ENCODE results near the gene CSF3. TPM values are rescaled to one million over a fixed set of nuclear protein-coding genes. Genes with fewer than 3 reads are reported as not detected.

CSF3 gene
- total and polyA plus RNA-seq, 2 of the 13 experiments (the other 11 are each of a cell fraction or from before 2014, with no cell fraction given), result 0.09 TPM; not detected in 1

DNA sequence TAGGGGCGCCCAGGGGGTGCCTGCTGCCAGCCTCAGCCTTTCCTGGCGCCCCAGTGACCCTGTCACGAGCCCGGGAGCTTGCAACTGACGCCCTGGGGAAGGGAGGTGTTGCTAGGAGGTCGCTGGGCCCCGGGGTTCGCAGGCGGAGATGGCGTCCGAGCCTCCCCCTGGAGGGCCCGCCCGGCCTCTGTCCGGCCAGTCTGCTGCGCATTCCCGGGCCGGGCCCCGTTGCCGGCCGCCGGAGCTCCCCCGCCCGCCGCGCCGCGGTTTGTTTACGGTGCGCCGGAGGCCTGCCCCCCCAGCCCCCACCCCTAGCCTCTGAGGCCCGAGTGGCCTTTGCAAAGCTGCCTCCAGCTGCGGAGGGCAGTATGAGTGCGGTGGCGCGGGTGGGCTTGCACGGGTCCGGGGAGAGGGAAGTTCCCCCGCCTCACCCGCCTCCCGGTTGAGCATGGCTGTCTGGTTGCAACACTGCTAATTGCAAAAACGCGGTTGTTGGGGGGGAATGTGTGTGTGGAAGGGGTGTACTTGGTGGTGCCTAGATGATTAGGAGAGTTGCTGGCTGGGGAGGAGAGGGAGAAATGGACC is 48.0 kb downstream of the CSF3 start (continued):
- TF ChIP-seq ZNF598 (CRISPR knock-in tag; IDR thresholded peaks at IDR 0.05; ENCODE audit: borderline replicate concordance), result no peak; the same call in 1 of the 2 replicates
- TF ChIP-seq, protein P1, sequence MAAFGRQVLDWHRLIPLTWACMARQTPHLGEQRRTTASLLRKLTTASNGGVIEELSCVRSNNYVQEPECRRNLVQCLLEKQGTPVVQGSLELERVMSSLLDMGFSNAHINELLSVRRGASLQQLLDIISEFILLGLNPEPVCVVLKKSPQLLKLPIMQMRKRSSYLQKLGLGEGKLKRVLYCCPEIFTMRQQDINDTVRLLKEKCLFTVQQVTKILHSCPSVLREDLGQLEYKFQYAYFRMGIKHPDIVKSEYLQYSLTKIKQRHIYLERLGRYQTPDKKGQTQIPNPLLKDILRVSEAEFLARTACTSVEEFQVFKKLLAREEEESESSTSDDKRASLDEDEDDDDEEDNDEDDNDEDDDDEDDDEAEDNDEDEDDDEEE (CRISPR knock-in tag; IDR thresholded peaks at IDR 0.05), result 0 out of 2 replicates have a peak, but pooled peaks have one; percentile 64
- TF ChIP-seq, protein P2, sequence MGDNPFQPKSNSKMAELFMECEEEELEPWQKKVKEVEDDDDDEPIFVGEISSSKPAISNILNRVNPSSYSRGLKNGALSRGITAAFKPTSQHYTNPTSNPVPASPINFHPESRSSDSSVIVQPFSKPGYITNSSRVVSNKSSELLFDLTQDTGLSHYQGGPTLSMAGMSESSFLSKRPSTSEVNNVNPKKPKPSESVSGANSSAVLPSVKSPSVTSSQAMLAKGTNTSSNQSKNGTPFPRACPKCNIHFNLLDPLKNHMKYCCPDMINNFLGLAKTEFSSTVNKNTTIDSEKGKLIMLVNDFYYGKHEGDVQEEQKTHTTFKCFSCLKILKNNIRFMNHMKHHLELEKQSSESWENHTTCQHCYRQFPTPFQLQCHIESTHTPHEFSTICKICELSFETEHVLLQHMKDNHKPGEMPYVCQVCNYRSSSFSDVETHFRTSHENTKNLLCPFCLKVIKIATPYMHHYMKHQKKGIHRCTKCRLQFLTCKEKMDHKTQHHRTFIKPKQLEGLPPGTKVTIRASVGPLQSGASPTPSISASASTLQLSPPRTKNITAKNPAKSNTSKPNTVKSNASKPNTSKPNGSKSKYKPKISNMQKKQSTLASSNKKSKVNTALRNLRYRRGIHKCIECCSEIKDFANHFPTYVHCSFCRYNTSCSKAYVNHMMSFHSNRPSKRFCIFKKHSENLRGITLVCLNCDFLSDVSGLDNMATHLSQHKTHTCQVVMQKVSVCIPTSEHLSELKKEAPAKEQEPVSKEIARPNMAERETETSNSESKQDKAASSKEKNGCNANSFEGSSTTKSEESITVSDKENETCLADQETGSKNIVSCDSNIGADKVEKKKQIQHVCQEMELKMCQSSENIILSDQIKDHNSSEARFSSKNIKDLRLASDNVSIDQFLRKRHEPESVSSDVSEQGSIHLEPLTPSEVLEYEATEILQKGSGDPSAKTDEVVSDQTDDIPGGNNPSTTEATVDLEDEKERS (CRISPR knock-in tag; IDR thresholded peaks at IDR 0.05), result no peak
- peak; percentile 66 for TF ChIP-seq KDM2A (CRISPR knock-in tag; IDR thresholded peaks at IDR 0.05; ENCODE audit: borderline replicate concordance, low read depth)
- no peak for TF ChIP-seq RARG (CRISPR knock-in tag; IDR thresholded peaks at IDR 0.05; ENCODE audit: low read depth)
- TF ChIP-seq POGZ (CRISPR knock-in tag; IDR thresholded peaks at IDR 0.05), result no peak
- no peak for TF ChIP-seq ZNF44 (CRISPR knock-in tag; IDR thresholded peaks at IDR 0.05)
- TF ChIP-seq GABPA (IDR thresholded peaks at IDR 0.05; ENCODE audit: low read depth, low read length), result no peak
- no peak for TF ChIP-seq GABPA (CRISPR knock-in tag; IDR thresholded peaks at IDR 0.05; ENCODE audit: low read depth)
- 0 out of 2 replicates have a peak, but pooled peaks have one; percentile 39 for TF ChIP-seq CBFB (CRISPR knock-in tag; IDR thresholded peaks at IDR 0.05)
- no peak for TF ChIP-seq ZBTB20 (CRISPR knock-in tag; IDR thresholded peaks at IDR 0.05; ENCODE audit: borderline replicate concordance, low read depth)
- TF ChIP-seq BHLHE40 (IDR thresholded peaks at IDR 0.05; ENCODE audit: low read length), result no peak; the same call in 1 of the 2 replicates
- TF ChIP-seq HNRNPL (IDR thresholded peaks at IDR 0.05; ENCODE audit: low read depth, low read length), result no peak
- peak; percentile 15 for TF ChIP-seq ZEB1 (IDR thresholded peaks at IDR 0.05; ENCODE audit: insufficient replicate concordance, low read depth)
- TF ChIP-seq HMG20A (CRISPR knock-in tag; IDR thresholded peaks at IDR 0.05; ENCODE audit: borderline replicate concordance), result no peak
- peak; percentile 17; the same call in 1 of the 2 replicates for TF ChIP-seq ATF7-NPFF (CRISPR knock-in tag; IDR thresholded peaks at IDR 0.05; ENCODE audit: low read depth)
- TF ChIP-seq IKZF4 (CRISPR knock-in tag; IDR thresholded peaks at IDR 0.05; ENCODE audit: borderline replicate concordance, low read depth, not compliant biosample characterization), result no peak
- TF ChIP-seq ZNF83 (CRISPR knock-in tag; IDR thresholded peaks at IDR 0.05; ENCODE audit: borderline replicate concordance), result no peak
- TF ChIP-seq, protein P3, sequence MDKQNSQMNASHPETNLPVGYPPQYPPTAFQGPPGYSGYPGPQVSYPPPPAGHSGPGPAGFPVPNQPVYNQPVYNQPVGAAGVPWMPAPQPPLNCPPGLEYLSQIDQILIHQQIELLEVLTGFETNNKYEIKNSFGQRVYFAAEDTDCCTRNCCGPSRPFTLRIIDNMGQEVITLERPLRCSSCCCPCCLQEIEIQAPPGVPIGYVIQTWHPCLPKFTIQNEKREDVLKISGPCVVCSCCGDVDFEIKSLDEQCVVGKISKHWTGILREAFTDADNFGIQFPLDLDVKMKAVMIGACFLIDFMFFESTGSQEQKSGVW (CRISPR knock-in tag; IDR thresholded peaks at IDR 0.05; ENCODE audit: borderline replicate concordance), result no peak
- TF ChIP-seq, protein P4, sequence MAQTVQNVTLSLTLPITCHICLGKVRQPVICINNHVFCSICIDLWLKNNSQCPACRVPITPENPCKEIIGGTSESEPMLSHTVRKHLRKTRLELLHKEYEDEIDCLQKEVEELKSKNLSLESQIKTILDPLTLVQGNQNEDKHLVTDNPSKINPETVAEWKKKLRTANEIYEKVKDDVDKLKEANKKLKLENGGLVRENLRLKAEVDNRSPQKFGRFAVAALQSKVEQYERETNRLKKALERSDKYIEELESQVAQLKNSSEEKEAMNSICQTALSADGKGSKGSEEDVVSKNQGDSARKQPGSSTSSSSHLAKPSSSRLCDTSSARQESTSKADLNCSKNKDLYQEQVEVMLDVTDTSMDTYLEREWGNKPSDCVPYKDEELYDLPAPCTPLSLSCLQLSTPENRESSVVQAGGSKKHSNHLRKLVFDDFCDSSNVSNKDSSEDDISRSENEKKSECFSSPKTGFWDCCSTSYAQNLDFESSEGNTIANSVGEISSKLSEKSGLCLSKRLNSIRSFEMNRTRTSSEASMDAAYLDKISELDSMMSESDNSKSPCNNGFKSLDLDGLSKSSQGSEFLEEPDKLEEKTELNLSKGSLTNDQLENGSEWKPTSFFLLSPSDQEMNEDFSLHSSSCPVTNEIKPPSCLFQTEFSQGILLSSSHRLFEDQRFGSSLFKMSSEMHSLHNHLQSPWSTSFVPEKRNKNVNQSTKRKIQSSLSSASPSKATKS (CRISPR knock-in tag; IDR thresholded peaks at IDR 0.05), result no peak; the same call in 1 of the 2 replicates

Data from HepG2 (cell line).